Germinal center (tissue), 1 donor: ENCODE measurements around the gene ZNF236.
"Not testable (repeated sequence)": the region's sequence is repeated elsewhere in the genome, so short reads cannot be mapped to it uniquely, and the experiment has no call there.

Experiments used
- DNase-seq: peaks from one replicate; pipeline ENCODE4 v3.0.0; 2012; ENCODE audit warnings: mixed read lengths, low spot score

The ZNF236 gene

GRCh38 chr18:77005651-77006195, 183.4 kb downstream of the ZNF236 start:
- DNase-seq = no peak

- no peak for DNase-seq
Measured at GRCh38 chr18:77006305-77007175, 184.2 kb downstream of the ZNF236 start.

GRCh38 chr18:77007251-77007650, 184.9 kb downstream of the ZNF236 start:
- DNase-seq = no peak

- DNase-seq = no peak
Measured at GRCh38 chr18:77008006-77008405, 185.6 kb downstream of the ZNF236 start.

- no peak for DNase-seq
Measured at GRCh38 chr18:77008576-77009315, 186.4 kb downstream of the ZNF236 start.

GRCh38 chr18:77009675-77010074, 187.3 kb downstream of the ZNF236 start:
- DNase-seq = no peak

- DNase-seq = no peak
Measured at GRCh38 chr18:77012120-77012519, 189.8 kb downstream of the ZNF236 start.

GRCh38 chr18:77012806-77013541, 190.6 kb downstream of the ZNF236 start:
- DNase-seq = no peak

GRCh38 chr18:77013811-77014521, 191.6 kb downstream of the ZNF236 start:
- no peak for DNase-seq

- no peak for DNase-seq
Measured at GRCh38 chr18:77014538-77014937, 192.2 kb downstream of the ZNF236 start.

- DNase-seq = no peak
Measured at GRCh38 chr18:77015169-77015568, 192.8 kb downstream of the ZNF236 start.

GRCh38 chr18:77015771-77016710, 193.7 kb downstream of the ZNF236 start:
- DNase-seq = no peak

GRCh38 chr18:77016936-77017335, 194.6 kb downstream of the ZNF236 start:
- DNase-seq = no peak

- no peak for DNase-seq
Measured at GRCh38 chr18:77017355-77017754, 195.0 kb downstream of the ZNF236 start.

- DNase-seq = not testable (repeated sequence)
Measured at GRCh38 chr18:77018650-77019049, 196.3 kb downstream of the ZNF236 start.

- DNase-seq = no peak
Measured at GRCh38 chr18:77019641-77020040, 197.3 kb downstream of the ZNF236 start.
